Measurements from ENCODE around the gene GCK. TPM values are rescaled to one million over a fixed set of nuclear protein-coding genes. Genes with fewer than 3 reads are reported as not detected.

The GCK gene
- total and polyA plus RNA-seq, 2 of the 13 experiments (the other 11 are each of a cell fraction or from before 2014, with no cell fraction given): not detected

DNA sequence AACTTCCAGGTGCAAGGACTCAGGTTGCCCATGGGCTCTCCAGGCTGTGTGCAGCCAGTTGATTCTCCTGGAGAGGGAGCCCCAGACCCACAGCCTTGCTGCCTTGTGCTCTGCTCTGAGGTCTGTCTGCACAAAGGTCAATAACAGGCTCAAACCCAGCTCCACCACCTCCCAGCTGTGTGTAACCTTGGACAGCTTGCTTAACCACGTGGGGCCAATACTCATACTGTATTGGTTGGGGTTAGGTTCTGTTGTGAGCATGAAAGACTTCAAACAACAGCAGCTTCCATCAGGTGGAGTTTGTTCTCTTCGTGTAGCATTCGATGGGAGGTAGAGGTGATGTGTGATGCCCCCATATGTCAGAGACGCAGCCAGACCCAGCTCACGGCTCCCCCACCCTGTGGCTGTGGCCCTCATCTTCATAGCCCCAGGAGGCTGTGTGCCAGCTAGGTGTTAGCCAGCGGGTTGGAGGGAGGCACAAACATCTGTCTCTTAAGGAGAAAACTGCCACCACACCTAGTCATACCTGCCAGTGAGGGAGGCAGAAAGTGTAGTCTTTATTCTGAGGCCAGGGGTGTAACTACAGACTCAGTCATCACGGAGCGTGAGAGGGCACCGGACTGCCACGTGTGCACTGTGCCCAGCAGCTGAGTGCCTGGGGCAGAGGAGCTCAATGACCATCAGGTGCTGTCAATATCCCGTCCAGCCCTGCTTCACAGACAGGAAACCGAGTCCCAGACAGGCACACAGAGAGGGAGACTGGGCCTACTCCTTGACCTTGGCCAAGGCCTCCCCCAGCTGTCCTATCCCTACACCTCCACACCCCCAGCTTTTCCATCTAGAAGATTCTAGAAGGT, 57.8 kb downstream of the GCK start (continued):
- TF ChIP-seq ZNF580 (CRISPR knock-in tag; IDR thresholded peaks at IDR 0.05; ENCODE audit: borderline replicate concordance, low read depth) (peak; percentile 87), SKI (IDR thresholded peaks at IDR 0.05; ENCODE audit: partially characterized antibody) (peak; percentile 34), SP1 (IDR thresholded peaks at IDR 0.05) (no peak), SP1 (CRISPR knock-in tag; IDR thresholded peaks at IDR 0.05) (0 out of 2 replicates have a peak, but pooled peaks have one; percentile 26), HOMEZ (CRISPR knock-in tag; IDR thresholded peaks at IDR 0.05; ENCODE audit: low read depth) (peak; percentile 62; the same call in 1 of the 2 replicates), RBFOX2 (IDR thresholded peaks at IDR 0.05; ENCODE audit: low read depth, low read length) (no peak), MIXL1 (CRISPR knock-in tag; IDR thresholded peaks at IDR 0.05) (peak; percentile 72), BCL6 (CRISPR knock-in tag; IDR thresholded peaks at IDR 0.05) (peak; percentile 46; the same call in 1 of the 2 replicates), ISL2 (CRISPR knock-in tag; IDR thresholded peaks at IDR 0.05) (0 out of 2 replicates have a peak, but pooled peaks have one; percentile 25), HMGXB3 (CRISPR knock-in tag; IDR thresholded peaks at IDR 0.05; ENCODE audit: borderline replicate concordance) (0 out of 2 replicates have a peak, but pooled peaks have one; percentile 39), SNRNP70 (IDR thresholded peaks at IDR 0.05; ENCODE audit: low read depth, low read length) (no peak), FOXP4 (CRISPR knock-in tag; IDR thresholded peaks at IDR 0.05) (peak; percentile 68; the same call in 1 of the 2 replicates), ZNF18 (CRISPR knock-in tag; IDR thresholded peaks at IDR 0.05; ENCODE audit: insufficient replicate concordance) (no peak), ZNF225 (CRISPR knock-in tag; IDR thresholded peaks at IDR 0.05) (peak; percentile 50; the same call in 1 of the 2 replicates), ZNF709 (CRISPR knock-in tag; IDR thresholded peaks at IDR 0.05) (0 out of 2 replicates have a peak, but pooled peaks have one; percentile 45), DNMT3B (CRISPR knock-in tag; conservative IDR thresholded peaks at IDR 0.05) (peak; percentile 68; the same call in 1 of the 2 replicates), MXI1 (IDR thresholded peaks at IDR 0.05; ENCODE audit: borderline replicate concordance, low read depth, low read length) (peak; percentile 85; the same call in 1 of the 3 replicates), HDAC1 (CRISPR knock-in tag; IDR thresholded peaks at IDR 0.05) (0 out of 2 replicates have a peak, but pooled peaks have one; percentile 45), ZNF772 (CRISPR knock-in tag; IDR thresholded peaks at IDR 0.05) (peak; percentile 57; the same call in 1 of the 2 replicates)

Measured in HepG2 (cell line).